HG02938 (cell line): ENCODE results near the gene PPME1.

ENCODE experiments used
- ATAC-seq: cut with Tn5 transposase; IDR thresholded peaks from one replicate; pipeline ENCODE4 v1.9.1; 2021; ENCODE audit warnings: mild to moderate bottlenecking, moderate library complexity; ENCODE audit not compliant: unreplicated experiment

Gene PPME1

GRCh38 chr11:74278103-74278502 is 107.0 kb downstream of the PPME1 start:
- ATAC-seq, result no peak

GRCh38 chr11:74278721-74279161 is 107.7 kb downstream of the PPME1 start:
- ATAC-seq, result no peak

- ATAC-seq, result no peak
These were observed 108.2 kb downstream of the PPME1 start for GRCh38 chr11:74279256-74279655.

GRCh38 chr11:74280494-74280893 is 109.4 kb downstream of the PPME1 start:
- ATAC-seq, result no peak

GRCh38 chr11:74282421-74282820 is 111.3 kb downstream of the PPME1 start:
- no peak for ATAC-seq

- ATAC-seq, result no peak
These were observed 111.9 kb downstream of the PPME1 start for GRCh38 chr11:74282914-74283371.

GRCh38 chr11:74283580-74284180 is 112.6 kb downstream of the PPME1 start:
- no peak for ATAC-seq

GRCh38 chr11:74284466-74284865 is 113.4 kb downstream of the PPME1 start:
- no peak for ATAC-seq

GRCh38 chr11:74288161-74288560 is 117.1 kb downstream of the PPME1 start:
- ATAC-seq, result no peak

- ATAC-seq, result no peak
These were observed 117.8 kb downstream of the PPME1 start for GRCh38 chr11:74288911-74289310.

GRCh38 chr11:74297484-74297883 is 126.4 kb downstream of the PPME1 start:
- no peak for ATAC-seq

- no peak for ATAC-seq
These were observed 127.9 kb downstream of the PPME1 start for GRCh38 chr11:74299015-74299414.
